ENCODE measurements around the gene SCNN1A.

DNA sequence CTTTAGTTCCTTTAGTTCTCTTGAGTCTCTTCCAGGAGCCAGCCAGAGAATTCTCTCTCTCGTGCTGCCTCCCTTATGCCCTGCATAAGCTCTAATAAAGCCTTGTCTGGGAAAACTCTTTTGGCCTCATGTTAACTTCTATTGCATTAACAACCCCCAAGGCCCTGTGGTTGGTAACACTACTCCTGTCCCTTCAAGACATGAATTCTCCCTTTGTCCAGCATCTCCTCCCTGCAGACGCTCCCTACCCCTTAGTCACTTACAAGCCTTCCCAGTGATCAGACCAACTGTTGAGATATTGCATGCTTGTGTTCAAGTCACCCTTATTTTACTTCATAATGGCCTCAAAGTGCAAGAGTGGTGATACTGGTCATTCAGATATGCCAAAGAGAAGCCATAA lies 20.7 kb upstream of the SCNN1A start:
- TF ChIP-seq EP300 (IDR thresholded peaks at IDR 0.05): no peak
- TF ChIP-seq, protein P1, sequence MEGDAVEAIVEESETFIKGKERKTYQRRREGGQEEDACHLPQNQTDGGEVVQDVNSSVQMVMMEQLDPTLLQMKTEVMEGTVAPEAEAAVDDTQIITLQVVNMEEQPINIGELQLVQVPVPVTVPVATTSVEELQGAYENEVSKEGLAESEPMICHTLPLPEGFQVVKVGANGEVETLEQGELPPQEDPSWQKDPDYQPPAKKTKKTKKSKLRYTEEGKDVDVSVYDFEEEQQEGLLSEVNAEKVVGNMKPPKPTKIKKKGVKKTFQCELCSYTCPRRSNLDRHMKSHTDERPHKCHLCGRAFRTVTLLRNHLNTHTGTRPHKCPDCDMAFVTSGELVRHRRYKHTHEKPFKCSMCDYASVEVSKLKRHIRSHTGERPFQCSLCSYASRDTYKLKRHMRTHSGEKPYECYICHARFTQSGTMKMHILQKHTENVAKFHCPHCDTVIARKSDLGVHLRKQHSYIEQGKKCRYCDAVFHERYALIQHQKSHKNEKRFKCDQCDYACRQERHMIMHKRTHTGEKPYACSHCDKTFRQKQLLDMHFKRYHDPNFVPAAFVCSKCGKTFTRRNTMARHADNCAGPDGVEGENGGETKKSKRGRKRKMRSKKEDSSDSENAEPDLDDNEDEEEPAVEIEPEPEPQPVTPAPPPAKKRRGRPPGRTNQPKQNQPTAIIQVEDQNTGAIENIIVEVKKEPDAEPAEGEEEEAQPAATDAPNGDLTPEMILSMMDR (IDR thresholded peaks at IDR 0.05): no peak
- no peak for TF ChIP-seq POLR2A (IDR thresholded peaks at IDR 0.05; ENCODE audit: low read depth)
- no peak for TF ChIP-seq POLR2AphosphoS5 (IDR thresholded peaks at IDR 0.05)

Measured in esophagus muscularis mucosa (tissue), 4 donors.